ENCODE measurements around the gene SGMS1.

Gene SGMS1

DNA sequence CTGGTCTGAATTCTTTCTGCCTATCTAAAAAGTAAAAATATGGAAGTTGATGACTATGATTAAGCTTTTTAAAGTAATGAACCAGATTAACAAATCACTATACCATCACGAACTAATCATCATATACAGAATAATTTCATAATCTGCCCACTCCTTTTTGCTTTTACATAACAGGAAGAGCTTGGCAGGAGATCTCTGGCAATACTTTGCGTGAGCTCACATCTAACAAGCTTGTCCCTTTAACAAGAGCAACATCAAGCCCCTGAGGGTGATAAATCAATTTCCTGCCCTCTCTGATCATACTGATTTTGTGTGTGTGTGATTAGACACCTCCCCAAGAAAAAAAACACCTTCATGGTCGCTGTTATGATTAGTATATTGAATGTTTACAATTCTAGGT, 228.9 kb downstream of the SGMS1 start:
- no peak overlapping the region for H3K27ac ChIP-seq
- TF ChIP-seq, protein P1, sequence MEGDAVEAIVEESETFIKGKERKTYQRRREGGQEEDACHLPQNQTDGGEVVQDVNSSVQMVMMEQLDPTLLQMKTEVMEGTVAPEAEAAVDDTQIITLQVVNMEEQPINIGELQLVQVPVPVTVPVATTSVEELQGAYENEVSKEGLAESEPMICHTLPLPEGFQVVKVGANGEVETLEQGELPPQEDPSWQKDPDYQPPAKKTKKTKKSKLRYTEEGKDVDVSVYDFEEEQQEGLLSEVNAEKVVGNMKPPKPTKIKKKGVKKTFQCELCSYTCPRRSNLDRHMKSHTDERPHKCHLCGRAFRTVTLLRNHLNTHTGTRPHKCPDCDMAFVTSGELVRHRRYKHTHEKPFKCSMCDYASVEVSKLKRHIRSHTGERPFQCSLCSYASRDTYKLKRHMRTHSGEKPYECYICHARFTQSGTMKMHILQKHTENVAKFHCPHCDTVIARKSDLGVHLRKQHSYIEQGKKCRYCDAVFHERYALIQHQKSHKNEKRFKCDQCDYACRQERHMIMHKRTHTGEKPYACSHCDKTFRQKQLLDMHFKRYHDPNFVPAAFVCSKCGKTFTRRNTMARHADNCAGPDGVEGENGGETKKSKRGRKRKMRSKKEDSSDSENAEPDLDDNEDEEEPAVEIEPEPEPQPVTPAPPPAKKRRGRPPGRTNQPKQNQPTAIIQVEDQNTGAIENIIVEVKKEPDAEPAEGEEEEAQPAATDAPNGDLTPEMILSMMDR (conservative IDR thresholded peaks at IDR 0.05): no peak

DNA sequence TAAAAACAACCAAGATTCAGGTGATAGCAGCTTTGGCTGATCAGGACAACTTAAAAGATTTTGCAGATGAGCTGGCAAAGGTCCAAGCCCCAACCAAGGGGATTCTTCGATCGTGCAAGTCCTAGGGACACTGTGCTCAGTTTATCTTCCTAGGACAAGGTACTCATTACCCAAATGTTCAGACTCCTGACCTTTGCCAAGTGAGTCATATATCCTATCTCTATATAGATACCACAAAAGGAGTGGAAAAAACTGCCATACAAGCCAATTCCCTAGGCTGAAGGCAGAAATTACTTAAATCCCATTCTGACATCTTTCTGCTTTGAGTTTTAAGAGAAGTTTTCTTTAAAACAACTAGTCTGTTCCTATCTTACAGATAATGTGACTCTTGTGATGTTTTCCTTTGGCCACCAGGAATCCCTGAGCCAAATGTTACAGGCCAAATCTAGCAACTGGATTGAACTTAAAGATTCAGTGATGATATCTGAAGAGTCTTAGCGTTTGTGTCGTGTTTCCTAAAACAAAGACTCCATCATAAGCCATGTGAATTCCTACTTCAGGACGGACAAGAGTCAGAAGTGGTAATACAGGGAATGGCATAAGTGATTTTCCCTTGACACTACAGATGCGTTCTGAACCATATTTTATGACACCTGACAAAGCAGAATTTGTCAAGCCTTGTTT, 229.8 kb downstream of the SGMS1 start:
- H3K27ac ChIP-seq: no peak overlapping the region
- TF ChIP-seq, protein P1 (conservative IDR thresholded peaks at IDR 0.05): no peak

DNA sequence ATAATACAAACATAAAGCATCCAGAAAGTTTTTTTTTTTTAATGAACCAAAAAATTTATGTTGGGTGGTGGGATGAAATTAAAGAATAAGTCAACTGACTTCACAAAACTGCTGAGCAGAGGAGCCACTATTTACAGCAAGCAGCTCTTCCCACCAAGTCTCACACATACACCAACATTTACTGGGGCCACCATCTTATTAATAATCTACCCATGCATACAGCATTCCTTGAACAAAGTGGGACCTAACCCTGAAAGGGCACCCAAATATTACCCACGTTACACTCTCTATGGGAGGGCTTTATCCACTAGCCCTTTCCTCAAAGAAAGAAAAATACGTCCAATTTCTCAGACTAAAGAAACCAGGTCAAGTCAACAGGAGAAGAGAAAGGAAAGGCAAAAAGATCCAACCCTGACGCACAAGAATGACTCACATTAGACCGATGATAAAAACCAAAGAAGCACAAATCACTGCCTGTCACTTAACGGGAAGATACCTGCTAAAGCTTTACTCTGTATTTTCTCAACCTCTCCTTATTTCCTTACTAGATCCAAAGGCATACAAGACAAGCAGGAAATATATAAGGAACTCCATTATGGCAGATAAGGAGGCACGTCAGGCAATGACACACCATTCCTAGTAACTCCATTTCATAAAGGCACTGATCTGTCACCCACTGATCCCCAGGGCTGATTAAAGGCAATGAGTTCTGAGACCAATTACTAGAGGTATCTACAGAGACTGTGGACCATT, 230.6 kb downstream of the SGMS1 start:
- no peak overlapping the region for H3K27ac ChIP-seq
- TF ChIP-seq, protein P1 (conservative IDR thresholded peaks at IDR 0.05): no peak

DNA sequence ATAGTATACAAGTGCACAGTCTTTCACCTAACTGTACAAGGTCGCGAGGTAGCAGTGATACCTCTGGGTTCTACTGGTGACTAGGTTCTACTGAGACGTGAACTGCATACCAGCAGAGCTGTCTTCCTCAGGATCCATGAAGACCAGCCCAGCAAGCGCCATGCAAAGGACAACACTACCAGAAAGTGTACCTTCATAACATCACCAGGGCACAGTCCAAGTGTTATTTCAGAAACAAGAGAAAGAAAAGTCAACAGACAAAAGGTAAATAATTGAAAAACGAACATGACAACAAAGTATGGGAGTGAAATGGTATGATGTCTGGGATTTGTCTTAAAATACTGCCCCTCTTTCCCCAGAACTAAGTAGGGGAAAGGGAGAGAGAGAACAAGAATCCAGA, 231.3 kb downstream of the SGMS1 start:
- TF ChIP-seq, protein P1 (conservative IDR thresholded peaks at IDR 0.05): no peak
- no peak overlapping the region for H3K27ac ChIP-seq

DNA sequence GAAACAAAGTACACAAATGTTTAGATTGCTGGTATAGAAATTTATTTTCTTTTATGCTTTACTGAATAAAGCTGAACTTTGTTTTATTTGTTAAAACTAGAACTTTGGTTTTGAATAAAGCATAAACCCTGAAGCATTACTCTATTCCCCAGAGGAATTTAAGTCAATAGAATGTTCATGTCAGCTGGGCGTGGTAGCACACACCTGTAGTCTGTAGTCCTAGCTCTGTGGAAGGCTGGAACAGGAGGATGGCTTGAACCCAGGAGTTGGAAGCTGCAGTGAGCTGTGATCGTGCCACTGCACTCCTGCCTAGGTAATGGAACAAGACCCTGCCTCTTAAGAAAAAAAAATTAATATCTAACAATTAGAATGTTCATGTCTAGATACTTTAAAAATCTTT, 233.5 kb downstream of the SGMS1 start:
- TF ChIP-seq, protein P1 (conservative IDR thresholded peaks at IDR 0.05): no peak
- no peak overlapping the region for H3K27ac ChIP-seq

DNA sequence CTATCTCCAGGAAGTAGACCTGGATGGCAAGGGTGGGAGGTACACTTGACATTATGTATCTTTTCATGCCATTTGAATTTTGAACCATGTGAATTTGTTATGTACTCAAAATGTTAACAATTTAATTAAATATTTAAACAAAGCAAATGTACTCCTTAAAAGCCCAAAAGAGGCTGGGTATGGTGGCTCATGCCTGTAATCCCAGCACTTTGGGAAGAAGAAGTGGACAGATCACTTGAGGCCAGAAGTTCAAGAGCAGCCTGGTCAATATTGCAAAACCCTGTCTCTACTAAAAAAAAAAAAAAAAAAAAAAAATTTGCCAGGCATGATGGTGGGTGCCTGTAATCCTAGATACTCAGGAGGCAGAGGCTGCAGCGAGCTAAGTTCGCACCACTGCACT, 235.6 kb downstream of the SGMS1 start:
- no peak overlapping the region for H3K27ac ChIP-seq
- TF ChIP-seq, protein P1 (conservative IDR thresholded peaks at IDR 0.05): no peak

DNA sequence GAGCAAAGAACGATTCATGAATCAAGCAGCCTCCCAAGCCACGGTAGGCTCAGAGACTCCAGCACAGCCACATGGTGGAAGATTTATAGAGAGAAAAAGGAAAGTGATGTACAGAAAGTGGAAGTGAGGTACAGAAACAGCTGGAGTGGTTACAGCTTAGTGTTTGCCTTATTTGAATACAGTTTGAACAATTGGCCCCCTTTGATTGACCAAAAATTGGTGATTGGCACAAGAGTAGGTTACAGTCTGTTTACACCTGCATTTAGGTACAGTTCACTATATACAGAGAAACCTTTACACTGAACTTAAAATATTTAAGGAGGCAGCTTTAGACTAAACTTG, 236.1 kb downstream of the SGMS1 start:
- TF ChIP-seq, protein P1 (conservative IDR thresholded peaks at IDR 0.05): no peak
- H3K27ac ChIP-seq: no peak overlapping the region
